ENCODE measurements around the gene TERB2.
"Not testable (repeated sequence)": the region's sequence is repeated elsewhere in the genome, so short reads cannot be mapped to it uniquely, and the experiment has no call there.

GRCh38 chr15:45001180-45001579, 44.7 kb downstream of the TERB2 start:
- TF ChIP-seq CTCF, POLR2A (IDR thresholded peaks at IDR 0.05): not testable (repeated sequence)
